HEK293 (cell line): Measurements from ENCODE around the gene MCHR1.

Experiments
- ZBTB44 ChIP-seq: fragments of 450-650 bp; IDR thresholded peaks from 2 replicates; pipeline ENCODE4 v1.5.1; 2018; ENCODE audit warnings: missing biosample characterization, mild to moderate bottlenecking, missing genetic modification characterization
- ZNF23 ChIP-seq: fragments of 450-650 bp; formaldehyde crosslinking; IDR thresholded peaks from 2 replicates; pipeline ENCODE4 v1.5.1; 2016; ENCODE audit warnings: missing biosample characterization, missing genetic modification characterization, borderline replicate concordance
- ZNF449 ChIP-seq: fragments of 450-650 bp; formaldehyde crosslinking; IDR thresholded peaks from 2 replicates; pipeline ENCODE4 v1.5.1; 2017; ENCODE audit warnings: missing biosample characterization, mild to moderate bottlenecking, missing genetic modification characterization, moderate library complexity

- TF ChIP-seq ZNF23 (no peak), ZNF449 (tag by site-specific recombination) (no peak), ZBTB44 (tag by site-specific recombination) (no peak)
Measured at GRCh38 chr22:40668611-40669411, 10.5 kb upstream of the MCHR1 start.
